K562 (cell line): ENCODE results near the gene ZNF692. TPM values are rescaled to one million over a fixed set of nuclear protein-coding genes. Genes with fewer than 3 reads are reported as not detected.
A peak's percentile ranks its signal among the peaks of the same experiment; 100 is the strongest.

Source experiments
- ARHGAP35 ChIP-seq: fragments of 450-650 bp; IDR thresholded peaks from 2 replicates; pipeline ENCODE4 v1.6.1; 2018; ENCODE audit not compliant: partially characterized antibody
- HNRNPH1 ChIP-seq: fragments of 200-400 bp; formaldehyde crosslinking; optimal IDR thresholded peaks from 2 replicates; pipeline ENCODE3; 2017; ENCODE audit warnings: low read depth, mild to moderate bottlenecking, low read length, moderate library complexity
- HNRNPL ChIP-seq: fragments of 200-400 bp; formaldehyde crosslinking; IDR thresholded peaks from 2 replicates; pipeline ENCODE4 v1.6.1; 2017; ENCODE audit warnings: low read depth, mild to moderate bottlenecking, low read length
- MAFG ChIP-seq: fragments of 450-650 bp; conservative IDR thresholded peaks from 2 replicates; pipeline ENCODE4 v1.6.1; 2016; ENCODE audit warnings: missing genetic modification characterization, missing compliant biosample characterization
- NEUROD1 ChIP-seq: fragments of 150-350 bp; IDR thresholded peaks from 2 replicates; pipeline ENCODE4 v1.6.1; 2014; ENCODE audit warnings: borderline replicate concordance, low read length, low read depth; ENCODE audit not compliant: partially characterized antibody
- NFE2 ChIP-seq: IDR thresholded peaks from 2 replicates; pipeline ENCODE4 v1.6.1; 2014; ENCODE audit warnings: antibody characterized with exemption, low read depth
- POLR2G ChIP-seq: fragments of 200-400 bp; formaldehyde crosslinking; IDR thresholded peaks from 2 replicates; pipeline ENCODE4 v1.6.1; 2017; ENCODE audit warnings: low read depth, mild to moderate bottlenecking, antibody characterized with exemption, low read length, moderate library complexity
- RBFOX2 ChIP-seq: fragments of 200-400 bp; formaldehyde crosslinking; IDR thresholded peaks from 2 replicates; pipeline ENCODE4 v1.6.1; 2017; ENCODE audit warnings: low read depth, mild to moderate bottlenecking, low read length, moderate library complexity
- ZNF282 ChIP-seq: sonication (generic); formaldehyde crosslinking; IDR thresholded peaks from 2 replicates; pipeline ENCODE4 v1.8.1; 2023; ENCODE audit warnings: missing genetic modification reagents
- ZNF707 ChIP-seq: fragments of 250-450 bp; sonication (Bioruptor Pico); conservative IDR thresholded peaks from 2 replicates; pipeline ENCODE4 v1.8.0; 2022; ENCODE audit warnings: inconsistent platforms, mild to moderate bottlenecking, moderate library complexity
- ZNF77 ChIP-seq: fragments of 250-450 bp; sonication (Bioruptor Pico); IDR thresholded peaks from 2 replicates; pipeline ENCODE4 v1.5.0; 2020
- polyA plus RNA-seq, 8 experiments: library from polyadenylated mRNA; depleted of rRNA in 4 of 8; stranded (reverse) in 5 of 8; unstranded in 3 of 8; fragments of >200 nt; fragmentation: Nextera tagmentation in 2 of 8; fragmentation: Illumina TruSeq in 1 of 8; extraction: Ambion mirVana in 2 of 8; extraction: Trizol in 1 of 8; gene quantifications; 2 replicates each; pipeline versions ENCODE4 v1.2.1 to v1.2.3, GENCODE V29; 2011 to 2014; ENCODE audit warnings: inconsistent platforms in 1 of 8, missing spikeins in 1 of 8
- total RNA-seq, 7 experiments: library from RNA; depleted of rRNA in 6 of 7; stranded (reverse); fragments of >200 nt in 6 of 7; fragmentation: Illumina TruSeq in 2 of 7; extraction: Trizol in 2 of 7; gene quantifications; 2 replicates each; pipeline versions ENCODE4 v1.2.1 to v1.2.3, GENCODE V29; 2011 to 2021; ENCODE audit warnings: low replicate concordance in 1 of 7
- TF ChIP-seq, protein P1 (sequence below): conservative IDR thresholded peaks from 2 replicates; pipeline ENCODE4 v1.6.1; 2011; ENCODE audit warnings: low read depth, mild to moderate bottlenecking, low read length; ENCODE audit not compliant: control insufficient read depth
- TF ChIP-seq, protein P2 (sequence below), 2 experiments: IDR thresholded peaks; 2 replicates each; pipeline ENCODE4 v1.6.1; 2012; ENCODE audit warnings: improper control_type of control experiment in 2 of 2, low read depth in 2 of 2, low read length in 2 of 2, borderline replicate concordance in 1 of 2
- TF ChIP-seq, protein P3 (sequence below): sonication (generic); formaldehyde crosslinking; IDR thresholded peaks from 2 replicates; pipeline ENCODE4 v1.8.0; 2022; ENCODE audit warnings: mild to moderate bottlenecking, missing genetic modification reagents
- TF ChIP-seq, protein P4 (sequence below): sonication (generic); formaldehyde crosslinking; IDR thresholded peaks from 2 replicates; pipeline ENCODE4 v1.8.0; 2023; ENCODE audit warnings: mild to moderate bottlenecking, missing genetic modification reagents

The ZNF692 gene
- total and polyA plus RNA-seq, 9 of the 15 experiments (the other 6 are each of a cell fraction or from before 2014, with no cell fraction given): 8.4 to 143 (median 55.9) TPM

DNA sequence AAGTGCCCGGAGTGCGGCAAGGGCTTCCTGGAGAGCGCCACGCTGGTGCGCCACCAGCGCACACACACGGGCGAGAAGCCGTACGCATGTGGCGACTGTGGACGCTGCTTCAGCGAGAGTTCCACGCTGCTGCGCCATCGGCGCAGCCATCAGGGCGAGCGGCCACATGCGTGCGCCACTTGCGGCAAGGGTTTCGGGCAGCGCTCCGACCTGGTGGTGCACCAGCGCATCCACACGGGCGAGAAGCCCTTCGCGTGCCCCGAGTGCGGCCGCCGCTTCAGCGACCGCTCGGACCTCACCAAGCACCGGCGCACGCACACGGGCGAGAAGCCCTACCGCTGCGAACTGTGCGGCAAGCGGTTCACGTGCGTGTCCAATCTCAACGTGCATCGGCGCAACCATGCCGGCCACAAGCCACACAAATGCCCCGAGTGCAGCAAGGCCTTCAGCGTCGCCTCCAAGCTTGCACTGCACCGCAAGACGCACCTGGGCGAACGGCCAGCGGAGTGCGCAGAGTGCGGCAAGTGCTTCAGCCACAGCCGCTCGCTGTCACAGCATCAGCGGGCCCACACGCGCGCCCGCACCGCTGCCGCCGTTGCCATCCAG lies 10.8 kb downstream of the ZNF692 start (continued):
- TF ChIP-seq, protein P1, sequence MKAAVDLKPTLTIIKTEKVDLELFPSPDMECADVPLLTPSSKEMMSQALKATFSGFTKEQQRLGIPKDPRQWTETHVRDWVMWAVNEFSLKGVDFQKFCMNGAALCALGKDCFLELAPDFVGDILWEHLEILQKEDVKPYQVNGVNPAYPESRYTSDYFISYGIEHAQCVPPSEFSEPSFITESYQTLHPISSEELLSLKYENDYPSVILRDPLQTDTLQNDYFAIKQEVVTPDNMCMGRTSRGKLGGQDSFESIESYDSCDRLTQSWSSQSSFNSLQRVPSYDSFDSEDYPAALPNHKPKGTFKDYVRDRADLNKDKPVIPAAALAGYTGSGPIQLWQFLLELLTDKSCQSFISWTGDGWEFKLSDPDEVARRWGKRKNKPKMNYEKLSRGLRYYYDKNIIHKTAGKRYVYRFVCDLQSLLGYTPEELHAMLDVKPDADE: no peak
- TF ChIP-seq ZNF707 (CRISPR knock-in tag): no peak
- TF ChIP-seq MAFG (tag): no peak
- peak; percentile 64; the same call in 1 of the 2 replicates for TF ChIP-seq HNRNPL
- peak; percentile 72 for TF ChIP-seq POLR2G
- TF ChIP-seq, protein P2, sequence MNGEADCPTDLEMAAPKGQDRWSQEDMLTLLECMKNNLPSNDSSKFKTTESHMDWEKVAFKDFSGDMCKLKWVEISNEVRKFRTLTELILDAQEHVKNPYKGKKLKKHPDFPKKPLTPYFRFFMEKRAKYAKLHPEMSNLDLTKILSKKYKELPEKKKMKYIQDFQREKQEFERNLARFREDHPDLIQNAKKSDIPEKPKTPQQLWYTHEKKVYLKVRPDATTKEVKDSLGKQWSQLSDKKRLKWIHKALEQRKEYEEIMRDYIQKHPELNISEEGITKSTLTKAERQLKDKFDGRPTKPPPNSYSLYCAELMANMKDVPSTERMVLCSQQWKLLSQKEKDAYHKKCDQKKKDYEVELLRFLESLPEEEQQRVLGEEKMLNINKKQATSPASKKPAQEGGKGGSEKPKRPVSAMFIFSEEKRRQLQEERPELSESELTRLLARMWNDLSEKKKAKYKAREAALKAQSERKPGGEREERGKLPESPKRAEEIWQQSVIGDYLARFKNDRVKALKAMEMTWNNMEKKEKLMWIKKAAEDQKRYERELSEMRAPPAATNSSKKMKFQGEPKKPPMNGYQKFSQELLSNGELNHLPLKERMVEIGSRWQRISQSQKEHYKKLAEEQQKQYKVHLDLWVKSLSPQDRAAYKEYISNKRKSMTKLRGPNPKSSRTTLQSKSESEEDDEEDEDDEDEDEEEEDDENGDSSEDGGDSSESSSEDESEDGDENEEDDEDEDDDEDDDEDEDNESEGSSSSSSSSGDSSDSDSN (IDR thresholded peaks at IDR 0.05; ENCODE audit: borderline replicate concordance in 1 of 2, low read depth in 2 of 2, low read length in 2 of 2): no peak
- TF ChIP-seq NFE2: no peak
- TF ChIP-seq, protein P3, sequence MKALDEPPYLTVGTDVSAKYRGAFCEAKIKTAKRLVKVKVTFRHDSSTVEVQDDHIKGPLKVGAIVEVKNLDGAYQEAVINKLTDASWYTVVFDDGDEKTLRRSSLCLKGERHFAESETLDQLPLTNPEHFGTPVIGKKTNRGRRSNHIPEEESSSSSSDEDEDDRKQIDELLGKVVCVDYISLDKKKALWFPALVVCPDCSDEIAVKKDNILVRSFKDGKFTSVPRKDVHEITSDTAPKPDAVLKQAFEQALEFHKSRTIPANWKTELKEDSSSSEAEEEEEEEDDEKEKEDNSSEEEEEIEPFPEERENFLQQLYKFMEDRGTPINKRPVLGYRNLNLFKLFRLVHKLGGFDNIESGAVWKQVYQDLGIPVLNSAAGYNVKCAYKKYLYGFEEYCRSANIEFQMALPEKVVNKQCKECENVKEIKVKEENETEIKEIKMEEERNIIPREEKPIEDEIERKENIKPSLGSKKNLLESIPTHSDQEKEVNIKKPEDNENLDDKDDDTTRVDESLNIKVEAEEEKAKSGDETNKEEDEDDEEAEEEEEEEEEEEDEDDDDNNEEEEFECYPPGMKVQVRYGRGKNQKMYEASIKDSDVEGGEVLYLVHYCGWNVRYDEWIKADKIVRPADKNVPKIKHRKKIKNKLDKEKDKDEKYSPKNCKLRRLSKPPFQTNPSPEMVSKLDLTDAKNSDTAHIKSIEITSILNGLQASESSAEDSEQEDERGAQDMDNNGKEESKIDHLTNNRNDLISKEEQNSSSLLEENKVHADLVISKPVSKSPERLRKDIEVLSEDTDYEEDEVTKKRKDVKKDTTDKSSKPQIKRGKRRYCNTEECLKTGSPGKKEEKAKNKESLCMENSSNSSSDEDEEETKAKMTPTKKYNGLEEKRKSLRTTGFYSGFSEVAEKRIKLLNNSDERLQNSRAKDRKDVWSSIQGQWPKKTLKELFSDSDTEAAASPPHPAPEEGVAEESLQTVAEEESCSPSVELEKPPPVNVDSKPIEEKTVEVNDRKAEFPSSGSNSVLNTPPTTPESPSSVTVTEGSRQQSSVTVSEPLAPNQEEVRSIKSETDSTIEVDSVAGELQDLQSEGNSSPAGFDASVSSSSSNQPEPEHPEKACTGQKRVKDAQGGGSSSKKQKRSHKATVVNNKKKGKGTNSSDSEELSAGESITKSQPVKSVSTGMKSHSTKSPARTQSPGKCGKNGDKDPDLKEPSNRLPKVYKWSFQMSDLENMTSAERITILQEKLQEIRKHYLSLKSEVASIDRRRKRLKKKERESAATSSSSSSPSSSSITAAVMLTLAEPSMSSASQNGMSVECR (CRISPR knock-in tag): peak; percentile 23; the same call in 1 of the 2 replicates
- no peak for TF ChIP-seq HNRNPH1
- no peak for TF ChIP-seq ZNF77 (CRISPR knock-in tag)
- TF ChIP-seq, protein P4, sequence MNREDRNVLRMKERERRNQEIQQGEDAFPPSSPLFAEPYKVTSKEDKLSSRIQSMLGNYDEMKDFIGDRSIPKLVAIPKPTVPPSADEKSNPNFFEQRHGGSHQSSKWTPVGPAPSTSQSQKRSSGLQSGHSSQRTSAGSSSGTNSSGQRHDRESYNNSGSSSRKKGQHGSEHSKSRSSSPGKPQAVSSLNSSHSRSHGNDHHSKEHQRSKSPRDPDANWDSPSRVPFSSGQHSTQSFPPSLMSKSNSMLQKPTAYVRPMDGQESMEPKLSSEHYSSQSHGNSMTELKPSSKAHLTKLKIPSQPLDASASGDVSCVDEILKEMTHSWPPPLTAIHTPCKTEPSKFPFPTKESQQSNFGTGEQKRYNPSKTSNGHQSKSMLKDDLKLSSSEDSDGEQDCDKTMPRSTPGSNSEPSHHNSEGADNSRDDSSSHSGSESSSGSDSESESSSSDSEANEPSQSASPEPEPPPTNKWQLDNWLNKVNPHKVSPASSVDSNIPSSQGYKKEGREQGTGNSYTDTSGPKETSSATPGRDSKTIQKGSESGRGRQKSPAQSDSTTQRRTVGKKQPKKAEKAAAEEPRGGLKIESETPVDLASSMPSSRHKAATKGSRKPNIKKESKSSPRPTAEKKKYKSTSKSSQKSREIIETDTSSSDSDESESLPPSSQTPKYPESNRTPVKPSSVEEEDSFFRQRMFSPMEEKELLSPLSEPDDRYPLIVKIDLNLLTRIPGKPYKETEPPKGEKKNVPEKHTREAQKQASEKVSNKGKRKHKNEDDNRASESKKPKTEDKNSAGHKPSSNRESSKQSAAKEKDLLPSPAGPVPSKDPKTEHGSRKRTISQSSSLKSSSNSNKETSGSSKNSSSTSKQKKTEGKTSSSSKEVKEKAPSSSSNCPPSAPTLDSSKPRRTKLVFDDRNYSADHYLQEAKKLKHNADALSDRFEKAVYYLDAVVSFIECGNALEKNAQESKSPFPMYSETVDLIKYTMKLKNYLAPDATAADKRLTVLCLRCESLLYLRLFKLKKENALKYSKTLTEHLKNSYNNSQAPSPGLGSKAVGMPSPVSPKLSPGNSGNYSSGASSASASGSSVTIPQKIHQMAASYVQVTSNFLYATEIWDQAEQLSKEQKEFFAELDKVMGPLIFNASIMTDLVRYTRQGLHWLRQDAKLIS (CRISPR knock-in tag): no peak
- TF ChIP-seq ARHGAP35: no peak
- TF ChIP-seq ZNF282 (CRISPR knock-in tag): no peak
- peak; percentile 66 for TF ChIP-seq RBFOX2
- TF ChIP-seq NEUROD1: no peak
